H1 (cell line): Measurements from ENCODE around the gene FDXACB1. TPM values are rescaled to one million over a fixed set of nuclear protein-coding genes. Genes with fewer than 3 reads are reported as not detected.

Source experiments
- CEBPB ChIP-seq: IDR thresholded peaks from 2 replicates; pipeline ENCODE4 v1.6.1; 2012; ENCODE audit warnings: low read depth, low read length
- CHD2 ChIP-seq: IDR thresholded peaks from 2 replicates; pipeline ENCODE4 v1.6.1; 2012; ENCODE audit warnings: low read length, improper control_type of control experiment
- JUND ChIP-seq: IDR thresholded peaks from 2 replicates; pipeline ENCODE4 v1.6.1; 2011; ENCODE audit warnings: mild to moderate bottlenecking, improper control_type of control experiment, low read length
- POU5F1 ChIP-seq: IDR thresholded peaks from 2 replicates; pipeline ENCODE4 v1.6.1; 2011; ENCODE audit warnings: low read depth, mild to moderate bottlenecking, low read length, moderate library complexity
- SP1 ChIP-seq: IDR thresholded peaks from 2 replicates; pipeline ENCODE4 v1.6.1; 2011; ENCODE audit warnings: low read depth, low read length
- TCF12 ChIP-seq: IDR thresholded peaks from 2 replicates; pipeline ENCODE4 v1.6.1; 2011; ENCODE audit warnings: low read depth, mild to moderate bottlenecking, low read length
- polyA plus RNA-seq, 7 experiments: library from polyadenylated mRNA; depleted of rRNA in 3 of 7; stranded (reverse) in 5 of 7; unstranded in 2 of 7; fragments of >200 nt in 5 of 7; fragments of 200-250 nt in 2 of 7; gene quantifications; 1 replicate in 5 of 7; 2 replicates in 1 of 7; 4 replicates in 1 of 7; pipeline versions ENCODE4 v1.2.1 to v1.2.3, GENCODE V29; 2011 to 2013; ENCODE audit warnings: missing spikeins in 2 of 7, mixed read lengths in 2 of 7
- total RNA-seq: library from RNA; stranded (reverse); fragmentation: NEBNext Ultra II Directional; extraction: Animal tissue kit (Norgen Biotek cat#: 25700); gene quantifications from 2 replicates; pipeline ENCODE4 v1.2.1, GENCODE V29; 2021
- TF ChIP-seq, protein P1 (sequence below), 3 experiments: IDR thresholded peaks; 1 replicate in 2 of 3; 2 replicates in 1 of 3; pipeline versions ENCODE4 v1.5.1 to v1.6.1; 2011; ENCODE audit warnings: low read length in 3 of 3, mild to moderate bottlenecking in 3 of 3, inconsistent platforms in 2 of 3, low read depth in 1 of 3, moderate library complexity in 1 of 3; ENCODE audit not compliant: insufficient read depth in 1 of 3; ENCODE audit errors: control extremely low read depth in 1 of 3

The FDXACB1 gene
- total and polyA plus RNA-seq, 2 of the 8 experiments (the other 6 are each of a cell fraction or from before 2014, with no cell fraction given) = 1.4 to 2.3 TPM

DNA sequence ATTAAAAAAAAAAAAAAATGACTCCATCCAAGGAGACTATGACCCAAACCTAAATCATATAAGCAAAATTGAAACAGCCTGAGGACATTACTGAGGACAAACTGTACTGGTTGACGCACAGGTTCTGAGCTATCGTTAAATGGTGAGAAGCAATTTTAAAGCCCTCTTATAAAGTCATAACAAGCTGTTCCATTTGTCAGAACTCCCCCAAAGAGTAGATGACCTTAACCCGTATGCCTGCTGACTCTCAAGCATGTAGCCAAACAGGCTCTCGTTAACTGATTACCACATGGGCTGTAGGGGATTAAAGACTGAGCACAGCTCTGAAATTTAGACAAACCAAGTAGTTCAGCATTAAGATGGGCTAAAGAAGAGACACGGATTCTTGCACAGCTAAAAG, 30.4 kb upstream of the FDXACB1 start (continued):
- TF ChIP-seq, protein P1, sequence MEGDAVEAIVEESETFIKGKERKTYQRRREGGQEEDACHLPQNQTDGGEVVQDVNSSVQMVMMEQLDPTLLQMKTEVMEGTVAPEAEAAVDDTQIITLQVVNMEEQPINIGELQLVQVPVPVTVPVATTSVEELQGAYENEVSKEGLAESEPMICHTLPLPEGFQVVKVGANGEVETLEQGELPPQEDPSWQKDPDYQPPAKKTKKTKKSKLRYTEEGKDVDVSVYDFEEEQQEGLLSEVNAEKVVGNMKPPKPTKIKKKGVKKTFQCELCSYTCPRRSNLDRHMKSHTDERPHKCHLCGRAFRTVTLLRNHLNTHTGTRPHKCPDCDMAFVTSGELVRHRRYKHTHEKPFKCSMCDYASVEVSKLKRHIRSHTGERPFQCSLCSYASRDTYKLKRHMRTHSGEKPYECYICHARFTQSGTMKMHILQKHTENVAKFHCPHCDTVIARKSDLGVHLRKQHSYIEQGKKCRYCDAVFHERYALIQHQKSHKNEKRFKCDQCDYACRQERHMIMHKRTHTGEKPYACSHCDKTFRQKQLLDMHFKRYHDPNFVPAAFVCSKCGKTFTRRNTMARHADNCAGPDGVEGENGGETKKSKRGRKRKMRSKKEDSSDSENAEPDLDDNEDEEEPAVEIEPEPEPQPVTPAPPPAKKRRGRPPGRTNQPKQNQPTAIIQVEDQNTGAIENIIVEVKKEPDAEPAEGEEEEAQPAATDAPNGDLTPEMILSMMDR (IDR thresholded peaks at IDR 0.05; ENCODE audit: control extremely low read depth in 1 of 3, insufficient read depth in 1 of 3, low read depth in 1 of 3, low read length in 3 of 3) = no peak
- TF ChIP-seq SP1 (no peak), POU5F1 (no peak), CHD2 (no peak), TCF12 (no peak), JUND (no peak), CEBPB (no peak)
